ENCODE results near the gene PPA1.
"Not testable (repeated sequence)": the region's sequence is repeated elsewhere in the genome, so short reads cannot be mapped to it uniquely, and the experiment has no call there.

The PPA1 gene

GRCh38 chr10:70233109-70233938 lies at the start of gene PPA1:
PPA1 (minus strand) TSS chr10:70233429; CDS start chr10:70233327, 102 bp downstream.
- DNase-seq (ENCODE audit: low spot score), result peak; percentile 99

DNA sequence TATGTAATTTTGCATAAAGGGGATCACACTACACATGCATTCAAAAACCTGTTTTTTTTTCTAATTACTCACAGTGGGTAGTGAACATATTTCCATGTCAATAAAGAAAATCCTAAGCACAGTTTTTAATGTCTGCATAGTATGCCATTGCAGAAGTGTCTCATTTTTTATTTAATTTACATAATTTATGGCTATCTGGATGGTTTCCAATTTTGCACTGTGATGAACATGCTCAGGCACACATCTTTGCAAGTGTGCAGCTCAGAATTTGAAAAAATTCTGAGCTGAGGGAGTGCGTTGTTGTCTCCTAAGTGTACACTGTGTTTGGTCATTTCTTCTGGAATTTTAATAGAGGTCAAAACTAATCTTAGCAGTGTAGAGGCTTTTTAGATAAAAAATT lies 48.4 kb upstream of the PPA1 start:
- DNase-seq (ENCODE audit: low spot score), result no peak

DNA sequence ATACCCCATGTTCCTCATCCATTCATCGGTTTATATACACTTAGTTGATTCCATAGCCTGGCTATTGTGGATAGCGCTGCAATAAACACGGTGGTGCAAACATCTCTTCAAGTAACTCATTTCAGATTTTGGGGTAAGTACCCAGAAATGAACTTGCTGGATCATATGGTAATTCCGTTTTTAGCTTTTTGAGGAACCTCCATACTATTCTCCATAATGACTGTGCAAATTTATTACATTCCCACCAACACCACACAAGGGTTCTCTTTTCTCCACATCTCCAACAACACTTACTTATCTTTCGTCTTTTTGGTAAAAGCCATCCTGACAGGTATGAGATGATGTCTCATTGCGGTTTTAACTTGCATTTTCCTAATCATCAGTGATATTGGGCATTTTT lies 46.9 kb upstream of the PPA1 start:
- no peak for DNase-seq (ENCODE audit: low spot score)

DNA sequence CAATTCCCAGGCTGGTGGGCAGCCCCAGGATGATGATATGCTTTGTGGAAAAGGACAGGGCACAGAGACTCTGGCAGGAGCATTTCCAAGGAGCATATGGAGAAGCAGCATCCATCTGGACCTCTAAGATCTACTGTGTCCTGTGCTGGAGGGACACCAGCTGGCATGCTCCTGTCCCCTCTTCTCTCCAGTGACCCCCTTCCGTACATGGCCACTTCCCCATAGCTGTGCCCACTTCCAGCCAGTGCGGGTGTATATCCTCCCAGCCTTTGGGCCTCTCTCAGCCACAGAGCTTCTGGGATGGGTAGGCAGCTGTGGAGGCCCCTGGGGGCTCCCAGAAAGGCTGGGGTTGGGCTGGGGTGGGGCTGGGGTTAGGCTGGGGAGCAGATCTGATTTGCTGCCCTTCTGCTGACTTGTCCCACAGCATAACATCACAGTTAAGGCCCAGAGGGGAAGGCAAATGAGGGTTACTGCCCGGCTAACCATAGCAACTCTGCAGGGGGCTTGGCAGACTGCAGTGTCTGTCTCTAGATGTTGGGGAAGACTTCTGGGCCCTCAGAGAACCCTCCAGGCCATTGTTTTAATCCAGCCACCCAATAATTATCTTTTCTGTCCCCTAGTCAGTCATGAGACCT lies 44.3 kb upstream of the PPA1 start:
- DNase-seq (ENCODE audit: low spot score), result no peak

- DNase-seq (ENCODE audit: low spot score), result no peak
Measured at GRCh38 chr10:70274643-70275042, 41.4 kb upstream of the PPA1 start.

GRCh38 chr10:70272925-70273316 lies 39.7 kb upstream of the PPA1 start:
- DNase-seq (ENCODE audit: low spot score), result peak; percentile 12

DNA sequence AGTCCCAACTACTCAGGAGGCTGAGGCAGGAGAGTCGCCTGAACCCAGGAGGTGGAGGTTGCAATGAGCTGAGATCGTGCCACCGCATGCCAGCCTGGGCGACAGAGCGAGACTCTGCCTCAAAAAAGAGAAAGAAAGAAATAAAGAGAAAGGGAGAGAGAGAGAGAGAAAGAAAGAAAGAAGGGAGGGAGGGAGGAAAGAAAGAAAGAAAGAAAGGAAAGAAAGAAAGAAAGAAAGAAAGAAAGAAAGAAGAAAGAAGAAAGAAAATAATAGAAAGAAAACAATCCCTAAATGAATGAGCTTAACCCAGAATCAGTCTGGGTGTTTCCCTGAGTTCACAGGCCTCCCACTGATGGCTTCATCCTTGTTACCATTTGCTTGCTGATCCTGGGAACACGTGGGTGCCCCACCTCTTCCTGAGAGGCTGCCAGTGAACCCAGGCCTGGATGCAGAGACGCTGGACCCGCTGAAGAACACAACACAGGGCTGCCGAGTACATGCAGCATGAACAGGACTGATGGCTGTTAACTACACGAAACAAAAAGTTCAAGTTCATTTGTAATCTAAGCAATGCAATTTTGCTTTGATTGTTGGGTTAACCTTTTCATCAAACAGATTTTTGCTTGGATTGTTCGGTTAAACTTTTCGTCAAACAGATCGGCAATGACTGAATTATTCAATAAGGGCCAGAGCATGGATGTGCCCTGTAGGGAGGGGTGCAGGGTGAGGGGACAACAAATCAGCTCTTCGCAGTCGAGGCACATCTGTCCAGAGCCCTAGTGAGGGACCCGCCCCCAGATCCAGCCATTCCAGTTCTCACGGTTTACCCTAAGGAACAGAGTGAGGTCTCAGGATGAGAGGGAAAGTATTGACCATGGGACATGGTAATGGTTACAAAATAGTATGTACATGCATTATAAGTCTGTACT lies 39.0 kb upstream of the PPA1 start:
- no peak for DNase-seq (ENCODE audit: low spot score)

GRCh38 chr10:70270952-70271351 lies 37.7 kb upstream of the PPA1 start:
- DNase-seq (ENCODE audit: low spot score), result no peak

DNA sequence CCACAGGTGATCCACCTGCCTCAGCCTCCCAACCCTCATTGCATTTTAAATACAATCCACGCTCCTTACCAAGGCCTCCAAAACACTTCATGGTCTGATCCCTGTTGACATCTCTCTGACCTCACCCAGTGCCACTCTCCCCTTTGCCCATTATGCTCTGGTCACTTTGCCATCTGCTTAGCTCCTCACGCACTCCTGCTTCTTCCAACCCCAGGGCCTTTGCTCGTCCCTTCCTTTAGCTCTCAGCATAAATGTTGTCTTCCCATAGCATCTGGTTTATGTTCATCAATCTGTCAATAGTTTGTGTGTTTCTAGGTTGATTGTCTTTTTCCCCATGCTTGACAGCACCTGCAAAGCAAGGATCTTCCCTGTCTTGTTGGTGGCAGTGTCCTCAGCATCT lies 36.5 kb upstream of the PPA1 start:
- DNase-seq (ENCODE audit: low spot score), result no peak

GRCh38 chr10:70268376-70268775 lies 35.1 kb upstream of the PPA1 start:
- DNase-seq (ENCODE audit: low spot score), result no peak

GRCh38 chr10:70267161-70267933 lies 34.1 kb upstream of the PPA1 start:
- DNase-seq (ENCODE audit: low spot score), result peak; percentile 84

DNA sequence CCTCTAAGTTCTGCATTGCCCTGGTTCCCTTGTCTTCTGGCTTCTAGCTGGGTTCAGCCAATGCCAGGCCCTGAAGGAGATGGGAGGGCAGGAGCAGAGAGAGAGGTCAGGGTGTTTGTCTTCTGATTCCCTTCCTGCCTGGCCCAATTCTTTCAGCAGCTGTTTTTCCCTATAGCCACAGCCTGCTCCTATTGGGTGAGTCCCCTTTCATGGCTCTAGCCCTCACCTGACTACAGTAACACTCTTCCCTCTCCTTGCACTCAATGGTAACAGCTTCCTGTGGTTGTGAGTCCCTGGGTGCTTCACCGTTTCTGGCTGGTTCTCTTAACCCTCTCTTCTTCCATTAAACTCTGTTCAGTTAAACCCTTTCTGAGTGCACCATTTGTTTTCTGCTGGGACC lies 33.5 kb upstream of the PPA1 start:
- no peak for DNase-seq (ENCODE audit: low spot score)

- no peak for DNase-seq (ENCODE audit: low spot score)
Measured at GRCh38 chr10:70266056-70266455, 32.8 kb upstream of the PPA1 start.

DNA sequence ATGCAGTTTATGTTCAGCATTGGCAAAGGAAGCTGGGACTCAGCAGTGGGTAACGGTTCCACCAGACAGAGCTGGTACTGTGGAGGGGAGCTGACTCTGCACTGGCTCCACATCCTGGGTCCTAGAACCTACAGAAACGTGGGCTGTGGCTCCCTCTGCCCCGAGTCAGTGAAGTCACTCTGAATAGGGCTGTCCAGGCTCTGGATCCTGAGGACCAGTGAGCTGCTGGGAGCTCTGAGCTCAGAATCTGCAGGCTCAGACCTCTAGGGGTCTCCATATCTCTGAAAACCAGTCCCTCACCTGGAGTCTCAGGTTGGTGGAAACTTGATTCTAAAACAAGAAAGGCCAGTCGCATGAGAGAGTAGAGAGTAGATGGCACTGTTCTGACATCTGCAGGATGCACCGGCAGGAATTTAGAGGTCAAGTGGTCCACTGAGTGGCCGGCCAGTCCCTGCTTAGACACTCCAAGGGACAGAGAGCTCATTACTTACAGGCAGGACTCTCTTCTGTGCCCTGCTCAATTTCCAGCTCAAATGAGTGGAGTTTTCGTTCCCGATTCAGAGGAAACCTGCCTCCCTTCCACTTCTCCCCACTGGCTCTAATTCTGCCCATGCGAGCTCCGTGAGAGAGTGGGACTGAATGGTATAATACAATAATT lies 31.9 kb upstream of the PPA1 start:
- no peak for DNase-seq (ENCODE audit: low spot score)

GRCh38 chr10:70260734-70261133 lies 27.5 kb upstream of the PPA1 start:
- no peak for DNase-seq (ENCODE audit: low spot score)

DNA sequence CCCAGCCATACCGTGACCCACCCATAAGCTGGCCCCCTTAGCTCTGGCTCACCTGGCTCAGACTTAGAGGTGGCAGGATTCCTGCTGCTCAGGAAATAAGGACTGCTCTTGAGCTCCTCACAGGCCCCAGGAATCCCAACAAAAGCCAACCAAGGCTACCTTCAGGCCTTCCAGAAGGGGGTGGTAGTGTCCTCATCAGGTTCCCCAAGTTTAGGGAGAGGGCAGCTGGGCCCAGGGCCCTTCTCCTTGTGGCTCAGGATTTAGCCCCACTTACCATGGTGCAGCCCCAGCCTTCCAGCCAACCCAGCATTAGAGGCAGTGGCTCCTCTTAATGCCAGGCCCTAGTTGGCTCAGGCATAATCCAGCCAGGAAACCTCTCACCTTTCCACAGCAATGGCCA lies 27.0 kb upstream of the PPA1 start:
- no peak for DNase-seq (ENCODE audit: low spot score)

DNA sequence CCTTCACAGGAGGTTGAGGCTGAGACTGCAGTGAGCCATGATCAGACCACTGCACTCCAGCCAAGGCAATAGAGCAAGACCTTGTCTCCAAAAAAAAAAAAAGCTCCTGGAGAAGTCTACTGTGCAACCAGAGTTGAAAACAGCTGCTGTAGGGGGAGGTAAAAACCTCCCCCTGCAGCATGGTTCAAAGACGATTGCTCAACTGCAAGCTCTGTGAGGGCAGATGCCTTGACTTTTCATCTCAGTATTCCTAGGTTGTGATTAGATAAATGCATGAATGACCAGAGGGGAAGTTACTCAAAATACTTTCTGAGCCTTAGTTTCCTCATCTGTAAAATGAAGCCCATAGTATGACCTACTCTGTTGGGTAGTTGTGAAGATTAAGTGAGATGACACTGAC lies 25.0 kb upstream of the PPA1 start:
- no peak for DNase-seq (ENCODE audit: low spot score)

DNA sequence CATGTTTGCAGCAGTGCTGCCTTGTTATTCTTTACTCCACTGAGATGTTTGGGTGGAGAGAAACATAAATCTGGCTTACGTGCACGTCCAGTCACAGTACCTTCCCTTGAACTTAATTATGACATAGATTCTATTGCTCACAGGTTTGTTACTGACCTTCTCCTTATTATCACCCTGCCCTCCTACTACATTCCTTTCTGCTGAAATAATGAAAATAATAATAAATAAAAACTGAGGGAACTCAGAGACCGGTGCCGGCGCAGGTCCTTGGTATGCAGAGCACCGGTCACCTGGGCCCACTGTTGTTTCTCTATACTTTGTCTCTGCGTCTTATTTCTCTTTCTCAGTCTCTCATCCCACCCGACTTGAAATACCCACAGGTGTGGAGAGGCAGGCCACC lies 24.6 kb upstream of the PPA1 start:
- DNase-seq (ENCODE audit: low spot score), result not testable (repeated sequence)

GRCh38 chr10:70256463-70256862 lies 23.2 kb upstream of the PPA1 start:
- DNase-seq (ENCODE audit: low spot score), result no peak

- peak; percentile 90 for DNase-seq (ENCODE audit: low spot score)
Measured at GRCh38 chr10:70255329-70256299, 22.4 kb upstream of the PPA1 start.
